ENCODE data around the gene WAC.

WAC gene

DNA sequence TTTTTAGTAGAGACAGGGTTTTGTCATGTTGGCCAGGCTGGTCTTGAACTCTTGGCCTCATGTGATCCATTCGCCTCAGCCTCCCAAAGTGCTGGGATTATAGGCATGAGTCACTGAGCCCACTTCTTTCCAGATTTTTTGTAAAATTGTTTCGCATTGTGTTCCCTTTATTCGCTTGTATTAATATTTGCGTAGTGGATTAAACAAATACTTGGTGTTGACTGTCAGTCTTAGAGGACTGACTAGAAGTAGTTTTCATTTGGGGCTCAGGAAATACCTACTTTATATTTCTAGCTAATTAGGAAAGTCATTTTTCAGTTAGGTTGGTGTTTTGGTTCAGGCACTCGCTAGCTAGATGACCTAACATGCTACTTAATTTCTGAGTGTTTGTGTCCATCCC lies 11.1 kb downstream of the WAC start:
- H3K27ac ChIP-seq (ENCODE audit: low read depth, low read length, poor library complexity, severe bottlenecking), result no peak overlapping the region
- no peaks in the 10 kb centered on the region for H3K4me1 ChIP-seq (ENCODE audit: insufficient read depth, low read length, severe bottlenecking)
- H3K9ac ChIP-seq (ENCODE audit: low read length), result no peak overlapping the region
- TF ChIP-seq, protein P1, sequence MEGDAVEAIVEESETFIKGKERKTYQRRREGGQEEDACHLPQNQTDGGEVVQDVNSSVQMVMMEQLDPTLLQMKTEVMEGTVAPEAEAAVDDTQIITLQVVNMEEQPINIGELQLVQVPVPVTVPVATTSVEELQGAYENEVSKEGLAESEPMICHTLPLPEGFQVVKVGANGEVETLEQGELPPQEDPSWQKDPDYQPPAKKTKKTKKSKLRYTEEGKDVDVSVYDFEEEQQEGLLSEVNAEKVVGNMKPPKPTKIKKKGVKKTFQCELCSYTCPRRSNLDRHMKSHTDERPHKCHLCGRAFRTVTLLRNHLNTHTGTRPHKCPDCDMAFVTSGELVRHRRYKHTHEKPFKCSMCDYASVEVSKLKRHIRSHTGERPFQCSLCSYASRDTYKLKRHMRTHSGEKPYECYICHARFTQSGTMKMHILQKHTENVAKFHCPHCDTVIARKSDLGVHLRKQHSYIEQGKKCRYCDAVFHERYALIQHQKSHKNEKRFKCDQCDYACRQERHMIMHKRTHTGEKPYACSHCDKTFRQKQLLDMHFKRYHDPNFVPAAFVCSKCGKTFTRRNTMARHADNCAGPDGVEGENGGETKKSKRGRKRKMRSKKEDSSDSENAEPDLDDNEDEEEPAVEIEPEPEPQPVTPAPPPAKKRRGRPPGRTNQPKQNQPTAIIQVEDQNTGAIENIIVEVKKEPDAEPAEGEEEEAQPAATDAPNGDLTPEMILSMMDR (IDR thresholded peaks at IDR 0.05; ENCODE audit: low read length), result no peak
- no peak for TF ChIP-seq EZH2 (IDR thresholded peaks at IDR 0.05; ENCODE audit: borderline replicate concordance, low read length)
- peaks cover 96% of the 10 kb centered on the region for H3K36me3 ChIP-seq (ENCODE audit: insufficient read depth, low read length)
- H3K27me3 ChIP-seq (ENCODE audit: insufficient read depth, low read length), result no peaks in the 10 kb centered on the region
- H3K9me3 ChIP-seq (ENCODE audit: low read length), result no peaks in the 10 kb centered on the region
- H2AFZ ChIP-seq (ENCODE audit: low read length), result no peak overlapping the region
- H3K9me2 ChIP-seq (ENCODE audit: low read depth, low read length), result no peaks in the 10 kb centered on the region
- H3K4me3 ChIP-seq (ENCODE audit: low read depth, low read length, poor library complexity, severe bottlenecking), result no peak overlapping the region
- H3F3A ChIP-seq (ENCODE audit: insufficient read depth, low read length), result no peaks in the 10 kb centered on the region
- H3K4me2 ChIP-seq (ENCODE audit: low read length), result no peak overlapping the region
- H4K20me1 ChIP-seq (ENCODE audit: insufficient read depth, low read length), result peaks cover 16% of the 10 kb centered on the region; the same call in 1 of the 2 replicates
- peaks cover 92% of the 10 kb centered on the region for H3K79me2 ChIP-seq (ENCODE audit: insufficient read depth, low read length)

DNA sequence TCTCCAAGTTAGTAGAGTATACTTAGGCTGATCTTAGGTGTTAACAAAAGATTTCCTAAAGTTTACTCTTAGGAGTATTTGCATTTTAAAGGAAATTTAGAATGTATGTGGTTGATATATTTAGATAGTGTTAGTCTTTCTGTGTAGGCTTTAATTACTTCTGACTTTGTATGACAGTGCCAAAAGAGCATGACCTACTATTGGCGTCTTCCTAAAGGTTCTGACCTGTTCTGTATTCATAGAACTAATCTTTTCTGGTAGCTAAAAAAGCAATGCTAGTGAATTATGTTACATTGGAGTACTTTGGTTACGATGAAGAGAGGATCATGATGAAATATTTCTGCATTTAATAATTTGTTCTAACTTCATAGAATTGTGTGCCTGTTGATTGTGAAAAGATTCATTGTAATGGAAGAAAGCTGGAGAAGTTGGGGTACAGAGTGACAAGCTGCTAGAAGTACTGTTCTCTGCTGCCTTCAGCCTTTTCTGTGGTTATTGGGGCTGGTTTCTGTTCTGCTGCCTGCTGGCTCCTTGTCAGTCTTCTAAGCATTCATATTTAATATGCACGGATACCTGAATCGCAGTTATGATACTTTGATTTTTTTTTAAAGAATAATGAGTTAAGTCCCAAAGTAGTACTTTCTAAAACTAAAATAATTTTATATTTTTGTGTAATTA lies 13.2 kb downstream of the WAC start:
- TF ChIP-seq EZH2 (IDR thresholded peaks at IDR 0.05; ENCODE audit: borderline replicate concordance, low read length), result no peak
- TF ChIP-seq, protein P1 (IDR thresholded peaks at IDR 0.05; ENCODE audit: low read length), result no peak
- no peak overlapping the region for H3K27ac ChIP-seq (ENCODE audit: low read depth, low read length, poor library complexity, severe bottlenecking)
- no peaks in the 10 kb centered on the region for H3F3A ChIP-seq (ENCODE audit: insufficient read depth, low read length)
- no peaks in the 10 kb centered on the region for H3K9me3 ChIP-seq (ENCODE audit: low read length)
- no peak overlapping the region for H3K9ac ChIP-seq (ENCODE audit: low read length)
- H3K4me2 ChIP-seq (ENCODE audit: low read length), result no peak overlapping the region
- peaks cover 96% of the 10 kb centered on the region for H3K36me3 ChIP-seq (ENCODE audit: insufficient read depth, low read length)
- no peak overlapping the region for H3K4me3 ChIP-seq (ENCODE audit: low read depth, low read length, poor library complexity, severe bottlenecking)
- H3K79me2 ChIP-seq (ENCODE audit: insufficient read depth, low read length), result peaks cover 98% of the 10 kb centered on the region
- H3K27me3 ChIP-seq (ENCODE audit: insufficient read depth, low read length), result no peaks in the 10 kb centered on the region
- no peak overlapping the region for H2AFZ ChIP-seq (ENCODE audit: low read length)
- H3K9me2 ChIP-seq (ENCODE audit: low read depth, low read length), result no peaks in the 10 kb centered on the region
- no peaks in the 10 kb centered on the region for H3K4me1 ChIP-seq (ENCODE audit: insufficient read depth, low read length, severe bottlenecking)
- 0 out of 2 replicates have a peak, but pooled peaks cover 10% of the 10 kb centered on the region for H4K20me1 ChIP-seq (ENCODE audit: insufficient read depth, low read length)

- no peak overlapping the region for H3K4me2 ChIP-seq (ENCODE audit: low read length)
- no peak overlapping the region for H3K27ac ChIP-seq (ENCODE audit: low read depth, low read length, poor library complexity, severe bottlenecking)
- peaks cover 98% of the 10 kb centered on the region for H3K79me2 ChIP-seq (ENCODE audit: insufficient read depth, low read length)
- H3K36me3 ChIP-seq (ENCODE audit: insufficient read depth, low read length), result peaks cover 96% of the 10 kb centered on the region
- no peaks in the 10 kb centered on the region for H3K9me3 ChIP-seq (ENCODE audit: low read length)
- H4K20me1 ChIP-seq (ENCODE audit: insufficient read depth, low read length), result peaks cover 13% of the 10 kb centered on the region; the same call in 1 of the 2 replicates
- no peaks in the 10 kb centered on the region for H3F3A ChIP-seq (ENCODE audit: insufficient read depth, low read length)
- H3K4me3 ChIP-seq (ENCODE audit: low read depth, low read length, poor library complexity, severe bottlenecking), result no peak overlapping the region
- H2AFZ ChIP-seq (ENCODE audit: low read length), result no peak overlapping the region
- no peaks in the 10 kb centered on the region for H3K4me1 ChIP-seq (ENCODE audit: insufficient read depth, low read length, severe bottlenecking)
- H3K27me3 ChIP-seq (ENCODE audit: insufficient read depth, low read length), result no peaks in the 10 kb centered on the region
- H3K9ac ChIP-seq (ENCODE audit: low read length), result no peak overlapping the region
- H3K9me2 ChIP-seq (ENCODE audit: low read depth, low read length), result no peaks in the 10 kb centered on the region
- TF ChIP-seq, protein P1 (IDR thresholded peaks at IDR 0.05; ENCODE audit: low read length), result no peak
- no peak for TF ChIP-seq EZH2 (IDR thresholded peaks at IDR 0.05; ENCODE audit: borderline replicate concordance, low read length)
These were observed 16.0 kb downstream of the WAC start for GRCh38 chr10:28548781-28549498.
